H1 (cell line): Measurements from ENCODE around the gene CLN6. TPM values are rescaled to one million over a fixed set of nuclear protein-coding genes. Genes with fewer than 3 reads are reported as not detected.

ENCODE experiments used
- CHD1 ChIP-seq: IDR thresholded peaks from 2 replicates; pipeline ENCODE4 v1.6.1; 2012; ENCODE audit warnings: low read depth, low read length, improper control_type of control experiment
- POLR2AphosphoS5 ChIP-seq: IDR thresholded peaks from 2 replicates; pipeline ENCODE4 v1.6.1; 2011; ENCODE audit warnings: low read depth, low read length
- SIN3A ChIP-seq, 2 experiments: IDR thresholded peaks in 1 of 2; conservative IDR thresholded peaks in 1 of 2; 2 replicates each; pipeline ENCODE4 v1.6.1; 2011 to 2012; ENCODE audit warnings: low read length in 2 of 2, improper control_type of control experiment in 1 of 2, low read depth in 1 of 2, mild to moderate bottlenecking in 1 of 2
- polyA plus RNA-seq, 7 experiments: library from polyadenylated mRNA; depleted of rRNA in 3 of 7; stranded (reverse) in 5 of 7; unstranded in 2 of 7; fragments of >200 nt in 5 of 7; fragments of 200-250 nt in 2 of 7; gene quantifications; 1 replicate in 5 of 7; 2 replicates in 1 of 7; 4 replicates in 1 of 7; pipeline versions ENCODE4 v1.2.1 to v1.2.3, GENCODE V29; 2011 to 2013; ENCODE audit warnings: missing spikeins in 2 of 7, mixed read lengths in 2 of 7
- total RNA-seq: library from RNA; stranded (reverse); fragmentation: NEBNext Ultra II Directional; extraction: Animal tissue kit (Norgen Biotek cat#: 25700); gene quantifications from 2 replicates; pipeline ENCODE4 v1.2.1, GENCODE V29; 2021

CLN6 gene
- total and polyA plus RNA-seq, 2 of the 8 experiments (the other 6 are each of a cell fraction or from before 2014, with no cell fraction given) = 60.0 to 137 TPM

DNA sequence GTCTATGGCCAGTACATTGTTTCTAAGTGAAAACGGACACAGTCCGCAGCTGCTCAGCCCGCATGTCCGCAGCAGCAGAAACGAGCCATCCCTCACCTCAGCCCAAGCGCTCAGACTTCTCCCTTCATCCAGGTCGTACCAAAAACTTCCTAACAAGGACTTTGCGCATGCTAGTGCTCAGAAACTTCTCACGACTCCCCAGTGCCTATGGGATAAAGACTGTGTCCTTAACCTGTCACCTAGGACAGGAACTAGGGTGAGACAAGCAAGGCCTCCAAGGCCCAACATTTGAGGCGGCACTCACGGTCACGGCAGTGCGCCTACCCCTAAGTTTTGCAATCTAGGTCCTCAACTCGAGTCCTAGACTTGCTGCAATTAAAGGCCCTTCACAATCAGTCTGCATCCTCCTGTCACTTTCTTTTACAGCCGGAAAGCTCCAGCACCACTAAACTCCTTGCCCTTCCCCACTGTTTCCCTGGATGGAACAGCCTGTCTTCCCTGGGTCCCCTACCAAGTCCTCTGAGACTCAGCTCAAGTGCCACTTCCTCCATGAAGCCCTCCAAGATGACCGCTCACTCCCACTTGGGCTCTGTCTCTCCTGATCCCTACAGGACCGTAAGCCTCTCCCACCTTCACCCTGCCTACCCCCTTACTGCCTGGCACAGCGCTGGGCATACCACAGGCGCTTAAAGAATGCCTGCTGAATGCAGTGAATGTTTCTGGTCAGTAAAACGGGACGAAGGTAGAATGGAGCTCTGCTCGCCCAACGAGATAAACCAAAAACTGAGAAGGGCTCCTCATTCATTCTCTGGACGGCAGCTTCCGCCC, 1.2 kb downstream of the CLN6 start (continued):
- no peak for TF ChIP-seq CHD1
- peak; percentile 16; the same call in 1 of the 2 replicates for TF ChIP-seq POLR2AphosphoS5
- peak in 1 of 2 experiments; percentile 37; a peak in 1 of 4 replicates for TF ChIP-seq SIN3A (conservative IDR thresholded peaks at IDR 0.05 in 1 of 2, IDR thresholded peaks at IDR 0.05 in 1 of 2; ENCODE audit: low read depth in 1 of 2, low read length in 2 of 2)
